CD14-positive monocyte (primary cell): ENCODE data around the gene PPRC1. TPM values are rescaled to one million over a fixed set of nuclear protein-coding genes. Genes with fewer than 3 reads are reported as not detected.

Source experiments
- DNase-seq, 3 donors: peaks; one replicate each; pipeline ENCODE4 v3.0.0-alpha.2; 2011 to 2022
- H2AFZ ChIP-seq: 2 replicates; pipeline ENCODE4 v1.6.0; 2012; ENCODE audit warnings: mild to moderate bottlenecking, low read depth, low read length, inconsistent platforms; ENCODE audit not compliant: insufficient read depth, poor library complexity, severe bottlenecking
- H3K27ac ChIP-seq, 2 donors: 1 replicate in 1 of 2; 2 replicates in 1 of 2; pipeline ENCODE4 v1.5.1; 2012 to 2013; ENCODE audit warnings: low read length in 2 of 2, control low read depth in 1 of 2, inconsistent platforms in 1 of 2, low read depth in 1 of 2, mild to moderate bottlenecking in 1 of 2
- H3K27me3 ChIP-seq, 2 donors: one replicate each; pipeline versions ENCODE4 v1.6.0 to v1.6.1; 2011 to 2013; ENCODE audit warnings: low read length in 2 of 2; ENCODE audit not compliant: control insufficient read depth in 2 of 2, insufficient read depth in 2 of 2
- H3K36me3 ChIP-seq, 2 donors: replicated peaks in 1 of 2; 1 replicate in 1 of 2; 2 replicates in 1 of 2; pipeline versions ENCODE4 v1.5.1 to v1.6.1; 2012 to 2013; ENCODE audit warnings: low read length in 2 of 2, control low read depth in 1 of 2, inconsistent platforms in 1 of 2, mild to moderate bottlenecking in 1 of 2; ENCODE audit not compliant: insufficient read depth in 2 of 2, control insufficient read depth in 1 of 2
- H3K4me1 ChIP-seq, 2 donors: 1 replicate in 1 of 2; 2 replicates in 1 of 2; pipeline versions ENCODE4 v1.5.1 to v1.6.1; 2012 to 2013; ENCODE audit warnings: low read length in 2 of 2, control low read depth in 1 of 2, inconsistent platforms in 1 of 2, mild to moderate bottlenecking in 1 of 2, moderate library complexity in 1 of 2; ENCODE audit not compliant: insufficient read depth in 2 of 2, control insufficient read depth in 1 of 2
- H3K4me2 ChIP-seq: replicated peaks from 2 replicates; pipeline ENCODE3; 2012; ENCODE audit warnings: low read length, moderate library complexity, mild to moderate bottlenecking; ENCODE audit not compliant: poor library complexity, severe bottlenecking; ENCODE audit errors: extremely low read depth
- H3K4me3 ChIP-seq, 3 experiments: fragments of 200-600 bp in 1 of 3; sonication (generic) in 1 of 3; replicated peaks in 1 of 3; 1 replicate in 2 of 3; 2 replicates in 1 of 3; pipeline ENCODE4 v1.5.1; 2011 to 2013; ENCODE audit warnings: low read length in 3 of 3, mild to moderate bottlenecking in 3 of 3, control low read depth in 2 of 3, low read depth in 2 of 3, inconsistent platforms in 1 of 3, moderate library complexity in 1 of 3
- H3K79me2 ChIP-seq: 2 replicates; pipeline ENCODE4 v1.6.0; 2012; ENCODE audit warnings: mild to moderate bottlenecking, control low read depth, inconsistent platforms, low read length, moderate library complexity; ENCODE audit not compliant: insufficient read depth
- H3K9ac ChIP-seq: 2 replicates; pipeline ENCODE4 v1.6.0; 2017; ENCODE audit warnings: low read length, mild to moderate bottlenecking; ENCODE audit not compliant: insufficient read depth, poor library complexity, severe bottlenecking
- H3K9me3 ChIP-seq, 2 donors: replicated peaks in 1 of 2; 1 replicate in 1 of 2; 2 replicates in 1 of 2; pipeline versions ENCODE4 v1.5.1 to v1.6.1; 2012 to 2013; ENCODE audit warnings: low read length in 2 of 2, control low read depth in 1 of 2; ENCODE audit not compliant: control insufficient read depth in 1 of 2, insufficient read depth in 1 of 2
- H4K20me1 ChIP-seq: 2 replicates; pipeline ENCODE4 v1.6.0; 2012; ENCODE audit warnings: mild to moderate bottlenecking, low read length, control low read depth, moderate library complexity; ENCODE audit not compliant: insufficient read depth
- H3K27ac Mint-ChIP-seq, 7 donors: one replicate each; pipeline ENCODE4 v1.8.0; 2020; ENCODE audit warnings: mild to moderate bottlenecking in 7 of 7, mixed read lengths in 7 of 7, moderate library complexity in 6 of 7, inconsistent platforms in 2 of 7
- H3K27me3 Mint-ChIP-seq, 3 donors: one replicate each; pipeline ENCODE4 v1.8.0; 2021 to 2022; ENCODE audit warnings: low read depth in 3 of 3, mild to moderate bottlenecking in 3 of 3, mixed read lengths in 3 of 3, moderate library complexity in 3 of 3, inconsistent platforms in 1 of 3
- H3K36me3 Mint-ChIP-seq, 2 donors: one replicate each; pipeline ENCODE4 v1.8.0; 2020; ENCODE audit warnings: mixed read lengths in 2 of 2, inconsistent platforms in 1 of 2, mild to moderate bottlenecking in 1 of 2
- H3K4me1 Mint-ChIP-seq: one replicate; pipeline ENCODE4 v1.8.0; 2020; ENCODE audit warnings: mild to moderate bottlenecking, mixed read lengths
- H3K4me3 Mint-ChIP-seq, 2 donors: one replicate each; pipeline ENCODE4 v1.8.0; 2020; ENCODE audit warnings: mild to moderate bottlenecking in 2 of 2, mixed read lengths in 2 of 2, moderate library complexity in 1 of 2
- H3K9me3 Mint-ChIP-seq, 7 donors: one replicate each; pipeline ENCODE4 v1.8.0; 2020 to 2022; ENCODE audit warnings: mixed read lengths in 7 of 7, mild to moderate bottlenecking in 6 of 7, moderate library complexity in 6 of 7, inconsistent platforms in 2 of 7
- CTCF ChIP-seq: fragments of 200-600 bp; IDR thresholded peaks from one replicate; pipeline ENCODE4 v1.8.0; 2022; ENCODE audit warnings: antibody characterized with exemption, mild to moderate bottlenecking
- WGBS: methylation state at CpG from one replicate; pipeline ENCODE4 v1.1.5; 2013; ENCODE audit warnings: missing lambda C conversion rate; ENCODE audit not compliant: insufficient coverage; 5-methylcytosine and 5-hydroxymethylcytosine counted together
- intact Hi-C, 2 donors: fragments of 100-400 bp; cut with micrococcal nuclease; formaldehyde crosslinking; loops; one replicate each; pipeline versions ENCODE4 v1.15.0 to v1.15.1; 2023
- polyA plus RNA-seq, 3 donors: library from polyadenylated mRNA; depleted of rRNA in 1 of 3; unstranded in 2 of 3; stranded (reverse) in 1 of 3; fragments of 300-500 nt in 2 of 3; fragments of >200 nt in 1 of 3; fragmentation: Illumina TruSeq in 2 of 3; gene quantifications; 1 replicate in 2 of 3; 2 replicates in 1 of 3; pipeline ENCODE4 v1.2.3, GENCODE V29; 2012 to 2021

Gene PPRC1
- polyA plus RNA-seq, 3 donors, result 1.1 to 15.6 (median 2.5) TPM

DNA sequence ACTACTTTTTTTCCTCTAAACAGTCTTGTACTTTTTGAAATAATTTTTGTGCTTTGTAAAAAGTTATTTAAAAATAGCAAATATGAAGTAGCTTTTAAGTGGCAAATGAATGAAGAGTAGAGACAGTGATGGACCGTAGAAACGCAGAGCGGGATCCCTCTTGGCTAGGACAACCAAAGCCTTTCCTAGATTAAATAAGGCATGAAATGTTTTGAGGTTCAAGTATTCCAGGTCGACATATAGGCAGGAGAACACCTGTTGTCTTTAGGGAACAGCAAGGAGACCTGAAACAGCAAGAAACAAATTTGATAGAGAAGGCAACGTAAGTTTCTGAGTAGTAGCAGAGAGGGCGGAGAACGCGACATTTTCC is 662 bp upstream of the PPRC1 start:
- Histone ChIP-seq H3K27me3 (no peaks in the 10 kb centered on the region), H3K4me1 (peaks cover 16 to 25% of the 10 kb centered on the region in 2 donors), H3K4me2 (peak overlapping the region; percentile 97), H3K9ac (no peak overlapping the region), H3K4me3 (peak overlapping the region; percentile 79 to 98 (median 84)), H3K9me3 (no peaks in the 10 kb centered on the region), H3K79me2 (peaks cover 43% of the 10 kb centered on the region), H3K36me3 (no peaks in the 10 kb centered on the region), H3K27ac (peak overlapping the region in 1 of 2 donors; percentile 90), H4K20me1 (peaks cover 35% of the 10 kb centered on the region), H2AFZ (peak overlapping the region; percentile 89)
- DNase-seq, result no peak
- H3K4me3 Mint-ChIP-seq, result peak overlapping the region; percentile 95
- peaks cover 24% of the 10 kb centered on the region for H3K4me1 Mint-ChIP-seq
- no peak for TF ChIP-seq CTCF
- H3K27me3 Mint-ChIP-seq, result peaks cover 0 to 2% (median 0%) of the 10 kb centered on the region in 3 donors
- intact Hi-C loops, result loop anchor here (2.0 to 10.0 kb wide), 4 partner anchors 13 to 373 kb away; partner anchors contain the start of genes ACTR1A (in 2 of the 2), SUFU (in 2 of the 2), ARMH3 (in 1 of the 2) and NOLC1 (in 1 of the 2)
- peak overlapping the region in 5 of 7 donors; percentile 87 to 97 (median 94) for H3K27ac Mint-ChIP-seq
- no peaks in the 10 kb centered on the region for H3K9me3 Mint-ChIP-seq
- H3K36me3 Mint-ChIP-seq, result peaks cover 0 to 3% of the 10 kb centered on the region in 2 donors
- WGBS, result 37% methylated on average over 8 of the region's 8 CpGs

DNA sequence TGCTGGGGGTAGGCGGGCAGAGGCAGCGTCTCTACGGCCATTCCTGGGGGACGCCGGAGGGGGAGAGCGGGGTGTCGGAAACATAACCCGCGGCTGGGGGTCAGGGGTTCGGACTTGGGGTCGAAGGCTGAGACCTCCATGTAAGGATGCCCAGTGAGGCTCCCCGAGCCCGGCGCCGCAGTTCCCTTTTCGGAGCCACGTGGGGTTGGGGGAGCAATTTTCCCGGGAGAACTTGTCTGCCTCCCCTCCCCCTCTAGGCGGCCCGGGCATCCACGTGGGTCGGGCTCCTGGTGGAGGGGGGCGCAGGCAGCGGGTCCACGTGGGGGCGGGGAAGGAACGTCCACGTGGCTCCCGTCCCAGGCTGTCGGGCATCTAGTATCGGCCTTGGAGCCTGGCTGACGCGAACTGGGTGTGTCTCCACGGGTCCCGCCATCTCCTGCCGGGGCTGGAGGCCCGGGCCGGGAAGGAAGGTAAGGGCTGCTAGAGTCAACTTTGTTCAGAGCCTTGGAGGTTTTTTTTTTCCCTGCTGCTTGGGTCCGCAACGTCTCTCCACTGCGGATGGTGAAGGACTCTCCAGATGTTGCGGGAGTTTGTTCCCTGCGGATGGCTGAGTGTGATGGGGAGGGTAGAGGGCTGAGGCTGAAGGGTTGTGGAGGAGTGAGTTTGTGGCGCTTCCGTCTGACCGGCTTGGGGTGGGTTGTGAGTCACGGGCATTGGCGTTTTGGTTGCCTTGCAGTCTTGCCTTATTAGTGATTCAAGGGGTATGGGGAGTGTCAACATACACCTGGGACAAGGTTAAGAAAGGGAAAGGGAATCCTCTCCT is 744 bp downstream of the PPRC1 start:
- 2% methylated on average over 28 of the region's 48 CpGs for WGBS
- Mint-ChIP-seq H3K9me3 (no peaks in the 10 kb centered on the region), H3K4me3 (peak overlapping the region; percentile 95), H3K36me3 (peaks cover 13 to 16% of the 10 kb centered on the region in 2 donors), H3K4me1 (peaks cover 24% of the 10 kb centered on the region), H3K27me3 (peaks cover 0 to 2% (median 0%) of the 10 kb centered on the region in 3 donors), H3K27ac (peak overlapping the region; percentile 93 to 97 (median 95))
- TF ChIP-seq CTCF, result no peak
- Histone ChIP-seq H3K4me1 (peaks cover 16 to 25% of the 10 kb centered on the region in 2 donors), H3K27me3 (no peaks in the 10 kb centered on the region), H3K36me3 (peaks cover 13 to 14% of the 10 kb centered on the region in 2 donors), H3K9me3 (no peaks in the 10 kb centered on the region), H3K4me2 (peak overlapping the region; percentile 97), H3K79me2 (peaks cover 55% of the 10 kb centered on the region), H3K4me3 (peak overlapping the region; percentile 79 to 98 (median 84)), H2AFZ (peak overlapping the region; percentile 89), H4K20me1 (peaks cover 46% of the 10 kb centered on the region), H3K9ac (peak overlapping the region; percentile 93), H3K27ac (peak overlapping the region; percentile 90 to 93)
- DNase-seq, result peak in 1 of 3 donors; percentile 74
- intact Hi-C loops, result loop anchor here (2.0 to 10.0 kb wide), 4 partner anchors 15 to 371 kb away; partner anchors contain the start of genes ACTR1A (in 2 of the 2), SUFU (in 2 of the 2), ARMH3 (in 1 of the 2) and NOLC1 (in 1 of the 2)
